ENCODE results near the gene HTRA1. TPM values are rescaled to one million over a fixed set of nuclear protein-coding genes. Genes with fewer than 3 reads are reported as not detected.

HTRA1 gene
- total and polyA plus RNA-seq, 2 donors from 2014 or later, result 86.0 to 345 TPM

GRCh38 chr10:122507616-122508015 is 46.3 kb downstream of the HTRA1 start:
- TF ChIP-seq, protein P1, sequence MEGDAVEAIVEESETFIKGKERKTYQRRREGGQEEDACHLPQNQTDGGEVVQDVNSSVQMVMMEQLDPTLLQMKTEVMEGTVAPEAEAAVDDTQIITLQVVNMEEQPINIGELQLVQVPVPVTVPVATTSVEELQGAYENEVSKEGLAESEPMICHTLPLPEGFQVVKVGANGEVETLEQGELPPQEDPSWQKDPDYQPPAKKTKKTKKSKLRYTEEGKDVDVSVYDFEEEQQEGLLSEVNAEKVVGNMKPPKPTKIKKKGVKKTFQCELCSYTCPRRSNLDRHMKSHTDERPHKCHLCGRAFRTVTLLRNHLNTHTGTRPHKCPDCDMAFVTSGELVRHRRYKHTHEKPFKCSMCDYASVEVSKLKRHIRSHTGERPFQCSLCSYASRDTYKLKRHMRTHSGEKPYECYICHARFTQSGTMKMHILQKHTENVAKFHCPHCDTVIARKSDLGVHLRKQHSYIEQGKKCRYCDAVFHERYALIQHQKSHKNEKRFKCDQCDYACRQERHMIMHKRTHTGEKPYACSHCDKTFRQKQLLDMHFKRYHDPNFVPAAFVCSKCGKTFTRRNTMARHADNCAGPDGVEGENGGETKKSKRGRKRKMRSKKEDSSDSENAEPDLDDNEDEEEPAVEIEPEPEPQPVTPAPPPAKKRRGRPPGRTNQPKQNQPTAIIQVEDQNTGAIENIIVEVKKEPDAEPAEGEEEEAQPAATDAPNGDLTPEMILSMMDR (IDR thresholded peaks at IDR 0.05; ENCODE audit: borderline replicate concordance, extremely low read depth, insufficient read depth), result no peak
- intact Hi-C loops (cut with DNase I), result no loop called here
- DNase-seq, result peak in 1 of 5 donors; percentile 51
- H3K27ac ChIP-seq (ENCODE audit: low read depth in 2 of 2, low read length in 2 of 2), result no peak overlapping the region
- peaks cover 0 to 4% (median 0%) of the 10 kb centered on the region in 3 donors for H3K36me3 ChIP-seq (ENCODE audit: control insufficient read depth in 2 of 3, insufficient read depth in 3 of 3, low read length in 3 of 3)
- peaks cover 0 to 4% (median 0%) of the 10 kb centered on the region in 3 donors for H3K4me1 ChIP-seq (ENCODE audit: control insufficient read depth in 2 of 3, insufficient read depth in 2 of 3, low read depth in 1 of 3, low read length in 3 of 3)
- H3K9ac ChIP-seq (ENCODE audit: low read length in 3 of 3), result no peak overlapping the region
- no peak overlapping the region for H3K4me3 ChIP-seq (ENCODE audit: low read length in 3 of 3)
- FAIRE-seq, result no peak
- no peaks in the 10 kb centered on the region for H3K9me3 ChIP-seq (ENCODE audit: control insufficient read depth in 2 of 3, insufficient read depth in 1 of 3, low read length in 3 of 3)
- H3K27me3 ChIP-seq (ENCODE audit: control insufficient read depth, insufficient read depth, low read length), result no peaks in the 10 kb centered on the region

- intact Hi-C loops (cut with DNase I), result no loop called here
- no peak for DNase-seq
- TF ChIP-seq, protein P1 (IDR thresholded peaks at IDR 0.05; ENCODE audit: borderline replicate concordance, extremely low read depth, insufficient read depth), result no peak
- peaks cover 0 to 4% (median 0%) of the 10 kb centered on the region in 3 donors for H3K36me3 ChIP-seq (ENCODE audit: control insufficient read depth in 2 of 3, insufficient read depth in 3 of 3, low read length in 3 of 3)
- H3K9me3 ChIP-seq (ENCODE audit: control insufficient read depth in 2 of 3, insufficient read depth in 1 of 3, low read length in 3 of 3), result no peaks in the 10 kb centered on the region
- H3K4me1 ChIP-seq (ENCODE audit: control insufficient read depth in 2 of 3, insufficient read depth in 2 of 3, low read depth in 1 of 3, low read length in 3 of 3), result peaks cover 0 to 4% (median 0%) of the 10 kb centered on the region in 3 donors
- H3K4me3 ChIP-seq (ENCODE audit: low read length in 3 of 3), result no peak overlapping the region
- H3K27me3 ChIP-seq (ENCODE audit: control insufficient read depth, insufficient read depth, low read length), result no peaks in the 10 kb centered on the region
- no peak overlapping the region for H3K9ac ChIP-seq (ENCODE audit: low read length in 3 of 3)
- H3K27ac ChIP-seq (ENCODE audit: low read depth in 2 of 2, low read length in 2 of 2), result no peak overlapping the region
- no peak for FAIRE-seq
These were observed 46.7 kb downstream of the HTRA1 start for GRCh38 chr10:122508021-122508420.

DNA sequence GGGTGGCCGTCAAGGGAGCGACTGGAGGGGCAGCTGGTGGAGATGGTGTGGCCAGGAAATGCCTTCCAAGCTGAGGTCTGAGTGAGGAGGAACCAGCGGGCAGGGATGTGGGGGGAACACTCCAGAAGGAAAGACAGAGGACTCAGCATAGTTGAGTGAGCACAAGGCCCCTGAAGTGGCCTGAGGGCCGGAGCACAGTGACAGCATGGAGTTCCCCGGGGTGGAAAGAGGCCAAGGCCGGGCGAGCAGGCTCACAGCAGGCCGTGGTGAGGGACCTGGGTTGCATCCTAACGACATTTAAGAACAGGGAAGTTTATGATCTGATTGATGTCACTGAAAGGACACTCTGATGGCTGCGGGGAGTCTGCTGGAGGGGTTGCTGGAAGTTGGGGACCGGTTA is 48.0 kb downstream of the HTRA1 start:
- DNase-seq (no peak), FAIRE-seq (no peak)
- H3K4me1 ChIP-seq (ENCODE audit: control insufficient read depth in 2 of 3, insufficient read depth in 2 of 3, low read depth in 1 of 3, low read length in 3 of 3), result peaks cover 0 to 4% (median 0%) of the 10 kb centered on the region in 3 donors
- intact Hi-C loops (cut with DNase I), result no loop called here
- peaks cover 0 to 4% (median 0%) of the 10 kb centered on the region in 3 donors for H3K36me3 ChIP-seq (ENCODE audit: control insufficient read depth in 2 of 3, insufficient read depth in 3 of 3, low read length in 3 of 3)
- no peaks in the 10 kb centered on the region for H3K27me3 ChIP-seq (ENCODE audit: control insufficient read depth, insufficient read depth, low read length)
- TF ChIP-seq, protein P1 (IDR thresholded peaks at IDR 0.05; ENCODE audit: borderline replicate concordance, extremely low read depth, insufficient read depth), result no peak
- no peak overlapping the region for H3K9ac ChIP-seq (ENCODE audit: low read length in 3 of 3)
- no peak overlapping the region for H3K27ac ChIP-seq (ENCODE audit: low read depth in 2 of 2, low read length in 2 of 2)
- no peak overlapping the region for H3K4me3 ChIP-seq (ENCODE audit: low read length in 3 of 3)
- no peaks in the 10 kb centered on the region for H3K9me3 ChIP-seq (ENCODE audit: control insufficient read depth in 2 of 3, insufficient read depth in 1 of 3, low read length in 3 of 3)

- H3K36me3 ChIP-seq (ENCODE audit: control insufficient read depth in 2 of 3, insufficient read depth in 3 of 3, low read length in 3 of 3), result peaks cover 0 to 4% (median 0%) of the 10 kb centered on the region in 3 donors
- FAIRE-seq, result no peak
- no peaks in the 10 kb centered on the region for H3K9me3 ChIP-seq (ENCODE audit: control insufficient read depth in 2 of 3, insufficient read depth in 1 of 3, low read length in 3 of 3)
- no peak overlapping the region for H3K27ac ChIP-seq (ENCODE audit: low read depth in 2 of 2, low read length in 2 of 2)
- no peak overlapping the region for H3K9ac ChIP-seq (ENCODE audit: low read length in 3 of 3)
- no peak for DNase-seq
- H3K4me3 ChIP-seq (ENCODE audit: low read length in 3 of 3), result no peak overlapping the region
- H3K4me1 ChIP-seq (ENCODE audit: control insufficient read depth in 2 of 3, insufficient read depth in 2 of 3, low read depth in 1 of 3, low read length in 3 of 3), result no peaks in the 10 kb centered on the region
- TF ChIP-seq, protein P1 (IDR thresholded peaks at IDR 0.05; ENCODE audit: borderline replicate concordance, extremely low read depth, insufficient read depth), result no peak
- intact Hi-C loops (cut with DNase I), result no loop called here
- no peaks in the 10 kb centered on the region for H3K27me3 ChIP-seq (ENCODE audit: control insufficient read depth, insufficient read depth, low read length)
These were observed 49.0 kb downstream of the HTRA1 start for GRCh38 chr10:122510326-122510725.

Measured in kidney (tissue), 14 donors.